Measurements from ENCODE around the gene LIME1. TPM values are rescaled to one million over a fixed set of nuclear protein-coding genes. Genes with fewer than 3 reads are reported as not detected.

Gene LIME1
- total and polyA plus RNA-seq, 9 of the 15 experiments (the other 6 are each of a cell fraction or from before 2014, with no cell fraction given), result 0.11 to 17.1 (median 2.8) TPM; not detected in 2

DNA sequence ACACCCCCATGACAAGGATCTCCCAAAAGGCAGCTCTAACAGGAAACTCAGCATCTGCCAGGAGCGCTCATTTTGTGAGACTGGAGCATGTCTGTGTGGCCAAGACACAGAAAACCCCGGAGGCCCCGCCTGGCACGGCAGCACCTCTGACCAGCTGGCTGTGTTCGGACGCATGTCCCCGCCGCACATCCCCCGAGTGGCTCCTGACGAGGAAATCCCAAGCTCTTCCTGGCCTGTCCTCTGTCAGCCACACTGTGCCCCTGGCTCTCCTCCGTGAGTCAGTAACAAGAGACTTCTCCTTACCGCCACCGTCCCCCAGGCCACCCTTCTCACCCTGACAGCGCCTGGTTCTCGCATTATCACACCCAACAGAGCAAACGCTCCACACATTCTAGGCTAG, 17.5 kb downstream of the LIME1 start (continued):
- TF ChIP-seq ZNF395 (CRISPR knock-in tag; IDR thresholded peaks at IDR 0.05), result no peak
- TF ChIP-seq ZBTB33 (CRISPR knock-in tag; IDR thresholded peaks at IDR 0.05), result peak; percentile 85

DNA sequence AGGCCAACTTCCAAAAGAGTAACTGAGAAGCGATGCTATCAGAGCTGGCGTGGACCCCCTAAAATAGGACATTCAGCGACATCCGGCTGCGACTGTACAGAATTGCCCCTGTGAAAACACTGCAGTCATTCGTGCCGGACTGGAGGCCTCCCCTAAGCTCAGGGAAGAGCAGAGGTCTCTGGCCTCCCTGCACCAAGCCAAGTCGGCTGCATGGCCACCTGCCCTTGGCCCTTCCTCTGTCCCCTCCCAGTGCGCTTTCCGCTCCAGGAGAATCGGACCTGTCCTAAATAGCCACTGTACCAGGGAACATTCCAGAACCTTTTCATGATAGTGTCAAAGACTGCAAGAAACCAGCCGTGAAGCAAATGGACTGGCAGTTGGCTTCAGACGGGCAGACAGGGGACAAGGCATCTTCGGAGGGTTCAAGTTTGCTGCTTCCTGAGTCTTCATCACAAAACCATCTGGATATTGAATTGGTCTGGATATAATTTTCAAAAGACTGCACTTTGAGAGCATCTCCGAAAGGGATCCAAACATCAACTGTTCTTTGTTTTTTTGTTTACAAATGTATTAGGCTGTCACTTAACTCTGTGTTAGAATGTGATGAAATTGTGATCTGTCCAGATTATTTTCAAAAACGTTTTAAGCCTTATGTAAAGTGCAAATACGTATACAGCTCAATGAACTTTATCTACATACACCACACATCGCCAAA, 19.6 kb downstream of the LIME1 start:
- no peaks in the 10 kb centered on the region for H3K79me2 ChIP-seq (ENCODE audit: control insufficient read depth, insufficient read depth, low read length)
- WGBS (ENCODE audit: insufficient coverage, low coverage, missing lambda C conversion rate), result 53% methylated on average over 18 of the region's 18 CpGs
- H3K27me3 ChIP-seq (ENCODE audit: control insufficient read depth in 2 of 2, insufficient read depth in 2 of 2, low read length in 2 of 2), result no peaks in the 10 kb centered on the region
- H3K4me3 ChIP-seq, result no peak overlapping the region
- H3K4me1 ChIP-seq (replicated peaks in 1 of 2; ENCODE audit: control insufficient read depth in 2 of 2, insufficient read depth in 2 of 2, low read length in 2 of 2), result peaks cover 7 to 37% of the 10 kb centered on the region in 2 experiments; a peak in 4 of 5 replicates
- intact Hi-C loops (cut with micrococcal nuclease), result no loop called here
- H3K36me3 ChIP-seq (ENCODE audit: control insufficient read depth, insufficient read depth, low read length), result no peaks in the 10 kb centered on the region
- no peaks in the 10 kb centered on the region for H3K9me1 ChIP-seq (ENCODE audit: control insufficient read depth, insufficient read depth, low read length)
- POLR2A ChIA-PET, result interaction anchor here (0.9 to 1.0 kb wide), 2 partner anchors 12 to 16 kb away, joined by 3 to 4 read pairs; no protein-coding TSS in a partner anchor
- ATAC-seq (no peak), FAIRE-seq (no peak), DNase-seq (ENCODE audit: extremely low read depth in 1 of 4, low spot score in 3 of 4) (no peak)
- H3K4me2 ChIP-seq (ENCODE audit: insufficient read depth, low read length), result no peak overlapping the region
- no peaks in the 10 kb centered on the region for H4K20me1 ChIP-seq (replicated peaks; ENCODE audit: control insufficient read depth, insufficient read depth, low read length)
- CTCF ChIA-PET (ENCODE audit: low intra/inter-chr PET ratio), result no interaction called here
- H3K9me3 ChIP-seq (replicated peaks; ENCODE audit: control insufficient read depth, insufficient read depth, low read depth, low read length), result no peaks in the 10 kb centered on the region
- no peak overlapping the region for H3K27ac ChIP-seq (ENCODE audit: extremely low read depth, low read depth, low read length)
- peak overlapping the region in 1 of 2 experiments; percentile 43; a peak in 1 of 4 replicates for H3K9ac ChIP-seq (ENCODE audit: insufficient read depth in 1 of 2, low read depth in 2 of 2, low read length in 2 of 2)
- in situ Hi-C loops (cut with MboI), result no loop called here
- 0 out of 2 replicates have a peak overlapping the region, but pooled peaks have one; percentile 17 for H2AFZ ChIP-seq (ENCODE audit: low read depth, low read length)
- BruUV-seq (replicated peaks), result no TSS peak
- no peak for TF ChIP-seq HIVEP1 (CRISPR knock-in tag; IDR thresholded peaks at IDR 0.05)
- TF ChIP-seq ZNF644 (tag; IDR thresholded peaks at IDR 0.05; ENCODE audit: low read depth), result no peak
- TF ChIP-seq ZNF224 (CRISPR knock-in tag; IDR thresholded peaks at IDR 0.05), result no peak
- TF ChIP-seq RBBP5 (IDR thresholded peaks at IDR 0.05; ENCODE audit: borderline replicate concordance, insufficient read depth, low read length, poor library complexity, severe bottlenecking), result no peak
- TF ChIP-seq SMARCC2 (IDR thresholded peaks at IDR 0.05; ENCODE audit: low read depth), result no peak
- no peak for TF ChIP-seq LARP7 (IDR thresholded peaks at IDR 0.05)
- no peak for TF ChIP-seq LEF1 (IDR thresholded peaks at IDR 0.05)
- TF ChIP-seq NR2C1 (IDR thresholded peaks at IDR 0.05), result no peak
- TF ChIP-seq NR2C1 (tag; IDR thresholded peaks at IDR 0.05), result no peak
- no peak for TF ChIP-seq TRIM24 (IDR thresholded peaks at IDR 0.05)
- no peak for TF ChIP-seq KDM5B (IDR thresholded peaks at IDR 0.05; ENCODE audit: insufficient replicate concordance, low read depth, low read length)
- TF ChIP-seq ZNF134 (CRISPR knock-in tag; conservative IDR thresholded peaks at IDR 0.05), result no peak
- TF ChIP-seq ZNF655 (CRISPR knock-in tag; IDR thresholded peaks at IDR 0.05), result no peak
